ENCODE data around the gene KCNMA1.

The KCNMA1 gene

DNA sequence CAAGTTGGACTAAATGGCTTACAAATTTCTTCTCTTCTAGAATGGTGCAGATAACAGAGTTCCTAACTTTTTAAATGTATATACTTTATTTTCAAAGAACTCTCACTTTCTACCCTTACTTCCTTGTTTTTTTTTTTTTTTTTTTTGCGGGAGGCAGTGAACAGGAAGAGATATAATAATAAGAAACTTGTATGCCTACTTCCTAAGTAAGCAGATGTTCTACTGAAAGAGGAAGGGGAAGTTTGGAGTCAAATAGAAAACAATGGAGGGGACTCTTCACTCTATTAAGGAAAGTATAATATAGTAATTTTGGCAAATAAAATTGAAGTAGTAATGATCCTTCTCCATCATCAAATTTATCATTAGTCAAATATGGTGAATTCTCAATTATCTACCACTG lies 754.0 kb downstream of the KCNMA1 start:
- H3K36me3 ChIP-seq (ENCODE audit: insufficient read depth, insufficient read length, low read length) = no peaks in the 10 kb centered on the region
- no peaks in the 10 kb centered on the region for H3K27me3 ChIP-seq (ENCODE audit: insufficient read depth, insufficient read length)
- no peak overlapping the region for H3K4me3 ChIP-seq (ENCODE audit: insufficient read length, low read depth)
- TF ChIP-seq YY1 (IDR thresholded peaks at IDR 0.05; ENCODE audit: insufficient read depth, insufficient read length) (no peak), SUZ12 (IDR thresholded peaks at IDR 0.05; ENCODE audit: extremely low read depth, insufficient read depth, insufficient read length) (no peak), ZNF274 (IDR thresholded peaks at IDR 0.05; ENCODE audit: low read depth, low read length) (no peak)
- no peak overlapping the region for H3K9ac ChIP-seq (ENCODE audit: insufficient read length, low read depth)
- no peaks in the 10 kb centered on the region for H3K4me1 ChIP-seq (ENCODE audit: insufficient read depth, insufficient read length)
- H3K9me3 ChIP-seq (ENCODE audit: insufficient read depth, low read length) = no peaks in the 10 kb centered on the region
- no peak for DNase-seq (ENCODE audit: low read depth, low spot score)

DNA sequence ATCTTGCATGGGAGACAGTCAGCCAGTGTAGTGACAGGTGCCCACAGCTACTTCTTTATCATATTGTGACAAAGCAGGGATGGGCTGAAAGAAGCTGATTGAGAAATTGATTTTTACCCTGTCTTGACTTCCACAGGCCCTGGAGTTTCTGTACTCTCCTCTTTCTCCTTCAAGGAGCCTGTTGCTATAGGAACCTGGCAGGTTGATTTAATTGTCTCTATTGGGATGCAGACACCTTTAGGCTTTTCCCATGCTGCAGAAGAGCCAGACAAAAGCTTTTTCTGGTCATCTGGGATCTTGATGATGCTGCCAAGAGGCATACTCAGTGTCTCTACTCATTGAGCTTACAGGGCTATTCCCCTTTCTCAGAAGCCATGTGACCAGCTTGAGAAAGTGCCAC lies 754.8 kb downstream of the KCNMA1 start:
- H3K9me3 ChIP-seq (ENCODE audit: insufficient read depth, low read length) = no peaks in the 10 kb centered on the region
- H3K9ac ChIP-seq (ENCODE audit: insufficient read length, low read depth) = no peak overlapping the region
- DNase-seq (ENCODE audit: low read depth, low spot score) = no peak
- no peaks in the 10 kb centered on the region for H3K36me3 ChIP-seq (ENCODE audit: insufficient read depth, insufficient read length, low read length)
- H3K27me3 ChIP-seq (ENCODE audit: insufficient read depth, insufficient read length) = no peaks in the 10 kb centered on the region
- no peak for TF ChIP-seq ZNF274 (IDR thresholded peaks at IDR 0.05; ENCODE audit: low read depth, low read length)
- TF ChIP-seq YY1 (IDR thresholded peaks at IDR 0.05; ENCODE audit: insufficient read depth, insufficient read length) = no peak
- no peak for TF ChIP-seq SUZ12 (IDR thresholded peaks at IDR 0.05; ENCODE audit: extremely low read depth, insufficient read depth, insufficient read length)
- no peaks in the 10 kb centered on the region for H3K4me1 ChIP-seq (ENCODE audit: insufficient read depth, insufficient read length)
- no peak overlapping the region for H3K4me3 ChIP-seq (ENCODE audit: insufficient read length, low read depth)

DNA sequence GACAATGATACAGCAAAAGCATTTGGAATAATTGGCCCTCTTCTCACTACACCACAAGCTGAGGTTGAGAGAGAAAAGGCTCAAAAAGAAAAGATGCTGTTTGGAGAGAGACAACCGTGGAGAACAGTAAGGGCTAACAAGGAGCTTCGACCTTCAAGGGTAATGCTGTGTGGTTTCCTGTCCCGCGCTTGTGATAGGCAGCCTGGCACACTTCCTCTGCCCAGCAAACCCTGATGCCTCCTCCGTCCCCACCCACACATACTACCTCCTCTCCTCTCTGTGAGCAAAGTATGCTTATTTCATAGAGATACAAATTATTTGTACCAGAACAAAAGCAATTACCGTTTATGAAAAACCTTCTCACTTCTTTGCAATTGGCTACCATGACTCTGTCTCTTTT lies 755.4 kb downstream of the KCNMA1 start:
- Histone ChIP-seq H3K27me3 (ENCODE audit: insufficient read depth, insufficient read length) (no peaks in the 10 kb centered on the region), H3K36me3 (ENCODE audit: insufficient read depth, insufficient read length, low read length) (no peaks in the 10 kb centered on the region), H3K4me3 (ENCODE audit: insufficient read length, low read depth) (no peak overlapping the region), H3K9ac (ENCODE audit: insufficient read length, low read depth) (no peak overlapping the region), H3K9me3 (ENCODE audit: insufficient read depth, low read length) (no peaks in the 10 kb centered on the region), H3K4me1 (ENCODE audit: insufficient read depth, insufficient read length) (no peaks in the 10 kb centered on the region)
- TF ChIP-seq YY1 (IDR thresholded peaks at IDR 0.05; ENCODE audit: insufficient read depth, insufficient read length) = no peak
- TF ChIP-seq ZNF274 (IDR thresholded peaks at IDR 0.05; ENCODE audit: low read depth, low read length) = no peak
- no peak for TF ChIP-seq SUZ12 (IDR thresholded peaks at IDR 0.05; ENCODE audit: extremely low read depth, insufficient read depth, insufficient read length)
- DNase-seq (ENCODE audit: low read depth, low spot score) = no peak

DNA sequence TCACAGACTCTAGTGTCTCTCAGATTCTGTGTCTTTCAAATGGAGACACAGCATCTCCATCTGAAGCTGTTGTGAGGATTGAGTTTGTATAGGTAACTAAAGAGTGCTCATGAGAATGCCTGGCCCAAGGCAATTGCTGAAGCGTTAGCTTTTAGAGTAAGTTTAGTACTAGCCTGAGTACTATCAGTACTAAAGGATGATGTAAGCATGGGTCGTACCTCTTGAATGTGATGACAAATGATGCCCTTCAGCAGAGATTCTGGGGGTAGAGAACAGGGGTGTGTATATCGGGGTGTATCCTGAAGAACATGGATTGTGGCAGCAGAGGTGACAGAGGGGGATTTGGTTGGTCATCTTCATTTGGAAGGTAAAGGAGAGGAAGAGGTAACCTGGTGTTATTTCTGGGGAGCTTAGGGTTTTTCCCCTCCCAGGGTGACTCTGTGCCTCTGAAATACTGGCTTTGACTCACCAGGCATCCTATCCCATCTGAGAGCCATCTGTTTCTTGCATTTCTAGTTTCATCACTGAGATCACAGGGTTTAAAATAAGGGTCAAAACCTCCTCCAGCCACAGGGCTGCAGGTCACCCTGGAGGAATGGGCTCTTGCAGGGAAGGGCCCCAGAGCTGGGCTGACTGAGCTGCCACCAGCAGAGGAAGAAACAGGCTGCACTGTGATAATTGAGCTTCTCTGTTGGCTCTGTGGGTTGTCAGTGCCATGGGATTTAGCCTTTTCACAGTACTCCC lies 756.0 kb downstream of the KCNMA1 start:
- no peaks in the 10 kb centered on the region for H3K36me3 ChIP-seq (ENCODE audit: insufficient read depth, insufficient read length, low read length)
- H3K9me3 ChIP-seq (ENCODE audit: insufficient read depth, low read length) = no peaks in the 10 kb centered on the region
- DNase-seq (ENCODE audit: low read depth, low spot score) = no peak
- no peak overlapping the region for H3K4me3 ChIP-seq (ENCODE audit: insufficient read length, low read depth)
- H3K9ac ChIP-seq (ENCODE audit: insufficient read length, low read depth) = no peak overlapping the region
- no peaks in the 10 kb centered on the region for H3K4me1 ChIP-seq (ENCODE audit: insufficient read depth, insufficient read length)
- no peaks in the 10 kb centered on the region for H3K27me3 ChIP-seq (ENCODE audit: insufficient read depth, insufficient read length)
- TF ChIP-seq ZNF274 (IDR thresholded peaks at IDR 0.05; ENCODE audit: low read depth, low read length) (no peak), SUZ12 (IDR thresholded peaks at IDR 0.05; ENCODE audit: extremely low read depth, insufficient read depth, insufficient read length) (no peak), YY1 (IDR thresholded peaks at IDR 0.05; ENCODE audit: insufficient read depth, insufficient read length) (no peak)

DNA sequence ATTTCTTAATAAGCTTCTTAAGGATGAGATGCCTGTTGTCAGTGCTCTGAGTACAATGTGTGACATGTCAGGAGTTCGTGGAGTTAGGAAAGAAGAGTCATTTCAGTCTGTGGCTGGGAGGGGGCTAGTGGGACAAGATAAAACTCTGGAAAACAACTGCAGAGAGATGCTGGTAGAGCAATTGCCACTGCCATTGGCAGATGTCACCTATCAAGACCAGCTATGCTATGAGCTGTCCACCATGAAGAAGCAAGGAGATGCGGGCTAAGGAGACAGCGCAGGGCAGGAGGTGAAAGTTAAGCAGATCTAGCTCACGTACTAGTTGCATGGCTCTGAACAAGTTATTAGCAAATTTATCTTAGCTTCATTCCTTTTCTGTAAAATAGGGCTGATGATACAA lies 756.7 kb downstream of the KCNMA1 start:
- Histone ChIP-seq H3K9ac (ENCODE audit: insufficient read length, low read depth) (no peak overlapping the region), H3K36me3 (ENCODE audit: insufficient read depth, insufficient read length, low read length) (no peaks in the 10 kb centered on the region), H3K9me3 (ENCODE audit: insufficient read depth, low read length) (no peaks in the 10 kb centered on the region), H3K4me3 (ENCODE audit: insufficient read length, low read depth) (no peak overlapping the region), H3K4me1 (ENCODE audit: insufficient read depth, insufficient read length) (no peaks in the 10 kb centered on the region), H3K27me3 (ENCODE audit: insufficient read depth, insufficient read length) (no peaks in the 10 kb centered on the region)
- no peak for DNase-seq (ENCODE audit: low read depth, low spot score)
- no peak for TF ChIP-seq ZNF274 (IDR thresholded peaks at IDR 0.05; ENCODE audit: low read depth, low read length)
- TF ChIP-seq YY1 (IDR thresholded peaks at IDR 0.05; ENCODE audit: insufficient read depth, insufficient read length) = no peak
- no peak for TF ChIP-seq SUZ12 (IDR thresholded peaks at IDR 0.05; ENCODE audit: extremely low read depth, insufficient read depth, insufficient read length)

DNA sequence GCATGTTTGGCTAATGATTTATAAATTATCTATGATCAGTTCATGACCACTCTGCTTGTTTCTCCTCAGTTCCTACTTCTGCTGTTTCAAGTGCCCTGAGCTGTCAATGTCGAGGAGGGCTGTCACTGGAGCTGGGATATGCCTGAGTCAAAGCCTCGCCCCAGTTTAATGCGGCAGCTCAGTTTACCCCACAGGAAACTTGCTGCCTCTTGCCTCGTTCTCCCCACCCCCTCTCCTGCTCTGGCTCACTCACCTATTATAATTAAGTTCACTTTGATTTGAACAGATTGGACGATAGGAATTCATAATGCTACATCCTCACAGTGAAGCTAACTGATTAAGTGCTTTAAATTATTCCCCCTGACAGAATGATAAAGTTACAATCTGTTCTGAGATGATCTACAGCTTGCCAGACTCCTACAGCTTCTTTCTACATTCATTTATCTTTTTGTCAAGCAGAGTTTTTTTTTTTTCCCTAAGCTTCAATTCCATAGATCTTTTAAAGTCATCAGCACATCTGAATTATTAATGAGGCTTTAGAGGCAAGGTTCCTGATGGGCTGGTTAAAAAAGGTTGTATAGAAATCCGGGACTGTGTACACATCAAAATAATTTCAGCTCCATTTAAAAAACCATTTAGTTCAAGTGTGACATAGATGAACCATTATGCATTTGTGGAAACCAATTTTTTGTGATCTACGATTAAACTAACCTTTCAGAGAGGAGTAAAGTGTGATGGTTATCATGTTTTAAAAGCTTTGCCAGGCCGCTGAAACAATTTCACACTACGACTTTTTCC lies 758.3 kb downstream of the KCNMA1 start:
- H3K4me3 ChIP-seq (ENCODE audit: insufficient read length, low read depth) = no peak overlapping the region
- H3K36me3 ChIP-seq (ENCODE audit: insufficient read depth, insufficient read length, low read length) = no peaks in the 10 kb centered on the region
- TF ChIP-seq SUZ12 (IDR thresholded peaks at IDR 0.05; ENCODE audit: extremely low read depth, insufficient read depth, insufficient read length) (no peak), YY1 (IDR thresholded peaks at IDR 0.05; ENCODE audit: insufficient read depth, insufficient read length) (no peak), ZNF274 (IDR thresholded peaks at IDR 0.05; ENCODE audit: low read depth, low read length) (no peak)
- DNase-seq (ENCODE audit: low read depth, low spot score) = no peak
- H3K9me3 ChIP-seq (ENCODE audit: insufficient read depth, low read length) = no peaks in the 10 kb centered on the region
- no peak overlapping the region for H3K9ac ChIP-seq (ENCODE audit: insufficient read length, low read depth)
- H3K4me1 ChIP-seq (ENCODE audit: insufficient read depth, insufficient read length) = no peaks in the 10 kb centered on the region
- no peaks in the 10 kb centered on the region for H3K27me3 ChIP-seq (ENCODE audit: insufficient read depth, insufficient read length)

DNA sequence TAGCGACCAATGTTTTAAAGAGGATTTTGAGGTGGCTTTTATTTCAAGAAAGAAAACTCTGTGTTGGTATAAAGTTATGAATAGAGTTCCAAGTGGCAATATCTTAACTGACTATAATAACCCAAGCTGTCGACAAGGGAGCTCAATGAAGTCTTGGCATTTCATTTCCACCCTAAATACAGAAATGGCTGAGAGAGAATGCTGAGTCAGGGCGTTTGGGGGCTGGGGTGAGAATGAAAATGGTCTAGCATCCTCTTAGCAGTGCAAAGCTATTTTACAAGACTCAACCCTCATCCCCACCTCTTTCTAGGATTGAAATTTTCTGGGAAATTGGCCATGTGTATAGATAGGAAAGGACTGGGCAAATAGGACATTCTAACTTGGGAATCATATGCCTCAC lies 759.1 kb downstream of the KCNMA1 start:
- no peaks in the 10 kb centered on the region for H3K27me3 ChIP-seq (ENCODE audit: insufficient read depth, insufficient read length)
- no peaks in the 10 kb centered on the region for H3K36me3 ChIP-seq (ENCODE audit: insufficient read depth, insufficient read length, low read length)
- no peak overlapping the region for H3K4me3 ChIP-seq (ENCODE audit: insufficient read length, low read depth)
- no peak overlapping the region for H3K9ac ChIP-seq (ENCODE audit: insufficient read length, low read depth)
- DNase-seq (ENCODE audit: low read depth, low spot score) = no peak
- no peaks in the 10 kb centered on the region for H3K9me3 ChIP-seq (ENCODE audit: insufficient read depth, low read length)
- H3K4me1 ChIP-seq (ENCODE audit: insufficient read depth, insufficient read length) = no peaks in the 10 kb centered on the region
- TF ChIP-seq ZNF274 (IDR thresholded peaks at IDR 0.05; ENCODE audit: low read depth, low read length) = no peak
- no peak for TF ChIP-seq SUZ12 (IDR thresholded peaks at IDR 0.05; ENCODE audit: extremely low read depth, insufficient read depth, insufficient read length)
- no peak for TF ChIP-seq YY1 (IDR thresholded peaks at IDR 0.05; ENCODE audit: insufficient read depth, insufficient read length)

Data from NT2/D1 (cell line).